ENCODE data around the gene FBXO11.

Gene FBXO11

DNA sequence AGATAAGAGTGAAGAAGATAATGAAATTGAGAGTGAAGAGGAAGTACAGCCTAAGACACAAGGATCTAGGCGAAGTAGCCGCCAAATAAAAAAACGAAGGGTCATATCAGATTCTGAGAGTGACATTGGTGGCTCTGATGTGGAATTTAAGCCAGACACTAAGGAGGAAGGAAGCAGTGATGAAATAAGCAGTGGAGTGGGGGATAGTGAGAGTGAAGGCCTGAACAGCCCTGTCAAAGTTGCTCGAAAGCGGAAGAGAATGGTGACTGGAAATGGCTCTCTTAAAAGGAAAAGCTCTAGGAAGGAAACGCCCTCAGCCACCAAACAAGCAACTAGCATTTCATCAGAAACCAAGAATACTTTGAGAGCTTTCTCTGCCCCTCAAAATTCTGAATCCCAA lies 107.7 kb downstream of the FBXO11 start:
- H3K36me3 ChIP-seq (replicated peaks): peaks cover 70% of the 10 kb centered on the region
- no peak overlapping the region for H3K27ac ChIP-seq
- TF ChIP-seq, protein P1, sequence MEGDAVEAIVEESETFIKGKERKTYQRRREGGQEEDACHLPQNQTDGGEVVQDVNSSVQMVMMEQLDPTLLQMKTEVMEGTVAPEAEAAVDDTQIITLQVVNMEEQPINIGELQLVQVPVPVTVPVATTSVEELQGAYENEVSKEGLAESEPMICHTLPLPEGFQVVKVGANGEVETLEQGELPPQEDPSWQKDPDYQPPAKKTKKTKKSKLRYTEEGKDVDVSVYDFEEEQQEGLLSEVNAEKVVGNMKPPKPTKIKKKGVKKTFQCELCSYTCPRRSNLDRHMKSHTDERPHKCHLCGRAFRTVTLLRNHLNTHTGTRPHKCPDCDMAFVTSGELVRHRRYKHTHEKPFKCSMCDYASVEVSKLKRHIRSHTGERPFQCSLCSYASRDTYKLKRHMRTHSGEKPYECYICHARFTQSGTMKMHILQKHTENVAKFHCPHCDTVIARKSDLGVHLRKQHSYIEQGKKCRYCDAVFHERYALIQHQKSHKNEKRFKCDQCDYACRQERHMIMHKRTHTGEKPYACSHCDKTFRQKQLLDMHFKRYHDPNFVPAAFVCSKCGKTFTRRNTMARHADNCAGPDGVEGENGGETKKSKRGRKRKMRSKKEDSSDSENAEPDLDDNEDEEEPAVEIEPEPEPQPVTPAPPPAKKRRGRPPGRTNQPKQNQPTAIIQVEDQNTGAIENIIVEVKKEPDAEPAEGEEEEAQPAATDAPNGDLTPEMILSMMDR (IDR thresholded peaks at IDR 0.05; ENCODE audit: low read depth, low read length, missing control alignments): no peak
- no peak for DNase-seq
- H3K27me3 ChIP-seq (replicated peaks): no peaks in the 10 kb centered on the region
- no peak overlapping the region for H3K4me3 ChIP-seq (ENCODE audit: low read depth, low read length)
- in situ Hi-C loops (cut with HindIII; ENCODE audit: low pct_ligation_motif_present, low sequenced_read_pairs): no loop called here

DNA sequence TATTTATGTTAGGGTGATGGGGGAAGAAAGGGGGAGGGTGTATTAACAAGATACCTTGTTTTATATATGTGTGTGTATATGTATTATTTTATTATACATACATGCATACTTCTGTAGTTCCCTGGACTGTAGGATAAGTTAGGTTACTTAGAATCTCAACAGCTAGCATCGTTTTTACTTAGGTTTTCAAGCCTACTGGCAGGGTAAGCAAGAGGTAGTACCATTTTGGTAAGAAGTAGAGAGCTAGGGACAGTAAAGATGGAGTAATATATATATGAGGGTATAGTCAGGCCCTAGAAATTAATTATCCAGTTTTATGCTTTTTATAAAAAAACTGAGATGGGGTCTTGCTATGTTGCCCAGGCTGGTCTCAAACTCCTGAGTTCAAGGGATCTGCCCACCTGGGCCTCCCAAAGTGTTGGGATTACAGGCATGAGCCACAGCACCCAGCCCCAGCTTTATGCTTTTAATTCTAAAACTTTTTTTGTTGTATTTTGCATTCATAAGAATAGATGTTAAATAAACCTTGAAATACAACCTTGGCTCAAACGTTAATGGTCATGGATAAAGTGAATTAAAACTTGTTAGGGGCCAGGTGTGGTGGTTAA lies 110.1 kb downstream of the FBXO11 start:
- in situ Hi-C loops (cut with HindIII; ENCODE audit: low pct_ligation_motif_present, low sequenced_read_pairs): no loop called here

DNA sequence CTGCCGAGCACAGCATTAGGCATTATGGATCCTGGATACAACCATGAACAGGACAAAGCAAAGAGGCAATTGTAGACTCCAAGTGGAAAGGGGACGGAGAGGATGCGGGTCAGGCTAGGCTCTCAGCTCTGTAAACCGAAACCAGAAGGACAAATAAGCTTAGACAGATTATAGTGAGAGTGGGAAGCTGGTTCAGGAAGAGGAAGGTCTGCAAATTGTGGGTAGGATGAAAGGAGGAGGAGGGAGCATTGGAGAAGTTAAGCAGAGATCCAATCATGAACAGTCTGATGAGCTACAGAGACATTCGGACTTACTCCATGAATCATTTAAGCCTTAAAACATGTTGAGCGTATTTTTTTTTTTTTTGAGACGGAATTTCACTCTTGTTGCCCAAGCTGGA lies 120.3 kb downstream of the FBXO11 start:
- no peak overlapping the region for H3K4me3 ChIP-seq (ENCODE audit: low read depth, low read length)

More for the DNA sequence above, 110.1 kb downstream of the FBXO11 start:
- no peak overlapping the region for H3K27ac ChIP-seq
- peaks cover 52% of the 10 kb centered on the region for H3K36me3 ChIP-seq (replicated peaks)
- TF ChIP-seq, protein P1 (IDR thresholded peaks at IDR 0.05; ENCODE audit: low read depth, low read length, missing control alignments): no peak
- H3K27me3 ChIP-seq (replicated peaks): no peaks in the 10 kb centered on the region
- no peak for DNase-seq
- H3K4me3 ChIP-seq (ENCODE audit: low read depth, low read length): no peak overlapping the region

DNA sequence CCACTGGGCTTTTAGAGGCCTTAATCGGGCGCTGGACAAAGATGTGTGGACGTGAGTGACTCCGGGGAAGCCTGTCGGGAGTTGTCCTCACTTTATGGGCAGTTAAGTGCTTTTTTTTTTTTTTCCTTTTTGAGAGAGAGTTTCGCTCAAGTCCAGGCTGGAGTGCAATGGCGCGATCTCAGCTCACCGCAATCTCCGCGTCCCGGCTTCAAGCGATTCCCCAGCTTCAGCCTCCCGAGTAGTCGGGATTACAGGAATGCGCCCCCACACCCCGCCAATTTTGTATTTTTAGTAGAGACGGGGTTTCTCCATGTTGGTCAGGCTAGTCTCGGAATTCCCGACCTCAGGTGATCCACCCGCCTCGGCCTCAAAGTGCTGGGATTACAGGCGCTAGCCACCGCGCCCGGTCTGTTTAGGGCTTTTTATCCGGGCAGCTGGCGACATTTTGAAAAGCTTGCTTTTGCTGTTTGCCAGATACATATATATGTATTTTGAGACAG lies 121.9 kb downstream of the FBXO11 start:
- in situ Hi-C loops (cut with HindIII; ENCODE audit: low pct_ligation_motif_present, low sequenced_read_pairs): no loop called here
- DNase-seq: no peak
- peak overlapping the region; percentile 77 for H3K4me3 ChIP-seq (ENCODE audit: low read depth, low read length)

More for the DNA sequence above, 120.3 kb downstream of the FBXO11 start:
- Histone ChIP-seq H3K27me3 (replicated peaks) (no peaks in the 10 kb centered on the region), H3K36me3 (replicated peaks) (no peaks in the 10 kb centered on the region), H3K27ac (no peak overlapping the region)
- in situ Hi-C loops (cut with HindIII; ENCODE audit: low pct_ligation_motif_present, low sequenced_read_pairs): no loop called here
- TF ChIP-seq, protein P1 (IDR thresholded peaks at IDR 0.05; ENCODE audit: low read depth, low read length, missing control alignments): no peak
- DNase-seq: no peak

DNA sequence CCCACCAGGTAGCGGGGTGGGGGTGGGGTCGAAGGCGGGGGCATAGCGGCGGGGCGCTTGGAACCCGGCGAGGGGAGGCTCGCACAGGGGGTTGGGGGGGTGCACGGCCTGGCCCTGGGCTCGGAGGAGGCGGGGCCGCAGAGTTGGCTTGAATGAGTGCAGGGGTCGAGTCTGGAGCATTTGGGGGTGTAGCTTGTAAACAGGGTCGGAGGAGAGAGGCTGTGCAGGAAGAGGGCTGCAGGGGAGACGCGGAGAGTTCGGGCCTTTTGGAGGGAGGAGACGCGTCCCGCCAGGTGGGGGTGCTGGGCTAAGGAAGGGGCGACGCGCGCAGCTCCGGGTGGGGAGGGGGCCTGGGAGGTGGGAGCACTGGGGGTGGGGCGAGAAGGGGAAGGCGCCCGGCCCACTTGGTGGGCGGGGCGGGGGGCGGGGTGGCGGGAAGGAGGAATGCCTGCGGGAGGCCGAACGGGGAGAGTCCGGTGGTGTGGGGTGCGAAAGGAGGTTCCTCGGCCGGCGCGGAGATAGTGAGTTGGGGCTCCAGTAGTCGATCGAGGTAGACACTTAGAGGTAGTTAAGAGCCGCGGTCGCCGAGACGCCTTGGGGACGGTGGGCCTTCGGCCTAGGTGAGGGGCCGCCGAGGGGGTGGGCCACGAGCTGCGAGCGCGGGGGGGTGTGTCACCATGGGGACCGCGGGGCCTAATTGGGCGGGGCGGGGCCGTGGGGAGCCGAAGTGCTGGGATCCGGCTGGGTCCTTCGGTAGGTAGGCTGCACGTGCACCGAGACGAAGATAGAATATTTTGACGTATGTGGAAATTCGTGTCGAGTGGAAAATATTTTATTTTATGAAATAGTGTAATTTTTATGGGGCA lies 122.6 kb downstream of the FBXO11 start:
- no peaks in the 10 kb centered on the region for H3K27me3 ChIP-seq (replicated peaks)
- peak; percentile 33 for DNase-seq
- TF ChIP-seq, protein P1 (IDR thresholded peaks at IDR 0.05; ENCODE audit: low read depth, low read length, missing control alignments): no peak
- peak overlapping the region; percentile 73 for H3K27ac ChIP-seq
- H3K4me3 ChIP-seq (ENCODE audit: low read depth, low read length): peak overlapping the region; percentile 77
- in situ Hi-C loops (cut with HindIII; ENCODE audit: low pct_ligation_motif_present, low sequenced_read_pairs): no loop called here
- H3K36me3 ChIP-seq (replicated peaks): no peaks in the 10 kb centered on the region

More for the DNA sequence above, 121.9 kb downstream of the FBXO11 start:
- no peaks in the 10 kb centered on the region for H3K36me3 ChIP-seq (replicated peaks)
- H3K27me3 ChIP-seq (replicated peaks): no peaks in the 10 kb centered on the region
- no peak overlapping the region for H3K27ac ChIP-seq
- TF ChIP-seq, protein P1 (IDR thresholded peaks at IDR 0.05; ENCODE audit: low read depth, low read length, missing control alignments): no peak

All from brain microvascular endothelial cell (primary cell).